Left ventricle myocardium inferior (tissue), 1 donor: ENCODE results near the gene AGO4. TPM values are rescaled to one million over a fixed set of nuclear protein-coding genes. Genes with fewer than 3 reads are reported as not detected.
A peak's percentile ranks its signal among the peaks of the same experiment; 100 is the strongest.

Source experiments
- DNase-seq: peaks from one replicate; pipeline ENCODE4 v3.0.0-alpha.2; 2020
- H3K27ac ChIP-seq: fragments of 200-600 bp; replicated peaks from 2 replicates; pipeline ENCODE4 v1.8.0; 2021
- H3K27me3 ChIP-seq: fragments of 200-600 bp; 2 replicates; pipeline ENCODE4 v1.8.0; 2021; ENCODE audit warnings: low read depth
- H3K36me3 ChIP-seq: fragments of 200-600 bp; 2 replicates; pipeline ENCODE4 v1.8.0; 2021
- H3K4me1 ChIP-seq: fragments of 200-600 bp; 2 replicates; pipeline ENCODE4 v1.8.0; 2021
- H3K4me3 ChIP-seq: fragments of 200-600 bp; 2 replicates; pipeline ENCODE4 v1.8.0; 2021; ENCODE audit warnings: mild to moderate bottlenecking, moderate library complexity
- H3K9me3 ChIP-seq: fragments of 200-600 bp; replicated peaks from 2 replicates; pipeline ENCODE4 v1.8.0; 2021
- CTCF ChIP-seq: fragments of 200-600 bp; IDR thresholded peaks from 2 replicates; pipeline ENCODE4 v1.8.0; 2021; ENCODE audit warnings: antibody characterized with exemption, mild to moderate bottlenecking, borderline replicate concordance
- intact Hi-C: fragments of 100-400 bp; cut with micrococcal nuclease; formaldehyde crosslinking; loops from one replicate; pipeline ENCODE4 v1.11.0; 2022
- long read RNA-seq: library from polyadenylated mRNA; unstranded; transcript quantifications from one replicate; pipeline ENCODE4 v2.0.0, GENCODE V29; 2021
- total RNA-seq: library from RNA; stranded (reverse); fragmentation: NEBNext Ultra II Directional; extraction: Animal tissue kit (Norgen Biotek cat#: 25700); gene quantifications from one replicate; pipeline ENCODE4 v1.2.1, GENCODE V29; 2021
- donor health status: DM: no; HTN: yes; CAD: no; lungs with severe emphysema.

AGO4 gene
- total RNA-seq: 14.6 TPM
- long read RNA-seq, full-length matches to known transcripts: 16 of 26 reads
- long read RNA-seq, partial matches to known transcripts: 5 of 26 reads
- long read RNA-seq, other reads (novel, unspliced or antisense): 5 of 26 reads

DNA sequence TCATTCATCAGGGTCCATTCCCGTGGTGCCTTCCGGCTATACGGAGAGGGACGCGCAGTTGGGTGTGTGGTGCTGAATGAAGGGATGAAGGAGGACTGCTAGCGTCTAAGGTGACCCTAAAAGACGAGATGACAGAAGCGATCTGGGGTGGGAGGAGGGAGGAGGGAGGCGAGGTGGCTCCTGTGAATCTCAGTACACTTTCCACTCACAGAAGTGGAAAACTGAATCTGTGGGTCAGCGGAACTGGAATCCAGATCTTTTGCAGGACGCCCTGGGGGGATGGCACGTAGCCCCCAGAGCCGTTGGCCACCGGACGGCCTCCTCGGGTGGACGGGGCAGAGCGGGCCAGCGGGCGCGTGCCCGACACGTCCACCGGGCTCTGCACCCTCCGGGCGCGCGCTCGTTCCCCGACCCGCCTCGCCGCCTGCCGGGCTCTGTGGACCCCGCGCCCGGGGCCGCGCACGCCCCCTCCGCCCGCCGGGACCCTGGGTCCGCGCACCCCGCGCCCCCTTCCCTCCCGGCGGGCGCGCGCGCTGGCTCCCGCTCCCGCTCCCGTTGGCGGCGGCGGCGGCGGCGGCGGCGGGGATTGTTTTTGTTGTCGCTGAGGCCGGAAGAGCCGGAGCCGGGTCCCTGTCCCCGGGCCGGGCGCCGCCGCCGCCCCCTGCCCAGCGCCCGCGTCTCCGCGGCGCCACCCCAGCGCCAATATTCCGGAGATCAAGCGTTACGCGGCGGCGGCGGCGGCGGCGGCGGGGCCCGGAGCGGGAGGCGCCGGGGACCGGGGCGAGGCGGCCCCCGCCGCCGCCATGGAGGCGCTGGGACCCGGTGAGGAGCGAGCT is at the start of gene AGO4:
TSS of gene AGO4 (plus strand) at position 403 of the 836 bp plus-strand sequence. CDS start at position 804, 401 bp downstream.
- intact Hi-C loops: no loop called here
- Histone ChIP-seq H3K27me3 (no peaks in the 10 kb centered on the region), H3K4me1 (peaks cover 35% of the 10 kb centered on the region)

GRCh38 chr1:35762141-35762540 is 45.7 kb upstream of the AGO4 start:
- no peak for TF ChIP-seq CTCF
- no peaks in the 10 kb centered on the region for H3K9me3 ChIP-seq

More for the DNA sequence above, at the start of gene AGO4:
- peak; percentile 72 for DNase-seq
- H3K4me3 ChIP-seq: peak within 1 kb of the TSS; percentile 95
- no peaks in the 10 kb centered on the region for H3K9me3 ChIP-seq
- peak within 1 kb of the TSS; percentile 95 for H3K27ac ChIP-seq
- no peaks in the 10 kb centered on the region for H3K36me3 ChIP-seq
- no peak for TF ChIP-seq CTCF

GRCh38 chr1:35763201-35763600 is 44.6 kb upstream of the AGO4 start:
- no peak for DNase-seq
- no peak for TF ChIP-seq CTCF
- Histone ChIP-seq H3K4me1 (no peaks in the 10 kb centered on the region), H3K27me3 (no peaks in the 10 kb centered on the region), H3K36me3 (no peaks in the 10 kb centered on the region), H3K27ac (no peak overlapping the region), H3K4me3 (no peak overlapping the region), H3K9me3 (no peaks in the 10 kb centered on the region)
- intact Hi-C loops: no loop called here

More at GRCh38 chr1:35762141-35762540, 45.7 kb upstream of the AGO4 start:
- Histone ChIP-seq H3K27ac (no peak overlapping the region), H3K27me3 (no peaks in the 10 kb centered on the region), H3K36me3 (no peaks in the 10 kb centered on the region), H3K4me1 (no peaks in the 10 kb centered on the region), H3K4me3 (no peak overlapping the region)
- intact Hi-C loops: no loop called here
- DNase-seq: no peak

DNA sequence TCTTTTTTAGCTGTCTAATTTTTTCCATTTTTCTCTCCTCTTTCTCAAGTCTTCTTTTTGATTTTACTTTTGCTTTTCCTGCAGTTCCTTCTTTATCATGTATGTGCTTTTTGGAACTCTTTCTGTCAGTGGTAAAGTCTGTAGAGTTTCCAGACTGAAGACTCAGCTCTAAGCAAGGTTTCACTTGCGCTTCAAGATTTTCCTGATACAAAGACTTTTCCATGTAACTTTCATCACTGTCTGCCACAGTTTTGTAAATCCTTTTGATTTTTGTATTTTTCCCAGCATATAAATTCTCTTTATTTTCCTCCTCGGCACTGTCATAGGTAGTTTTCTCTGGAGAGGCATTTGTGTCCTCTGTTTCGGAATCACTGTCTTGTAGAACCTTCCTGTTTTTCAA is 43.5 kb upstream of the AGO4 start:
- DNase-seq: no peak
- intact Hi-C loops: no loop called here
- Histone ChIP-seq H3K27ac (no peak overlapping the region), H3K9me3 (no peaks in the 10 kb centered on the region), H3K27me3 (no peaks in the 10 kb centered on the region), H3K4me3 (no peak overlapping the region), H3K4me1 (peaks cover 9% of the 10 kb centered on the region), H3K36me3 (no peaks in the 10 kb centered on the region)
- no peak for TF ChIP-seq CTCF

- peaks cover 19% of the 10 kb centered on the region for H3K4me1 ChIP-seq
- H3K36me3 ChIP-seq: no peaks in the 10 kb centered on the region
- H3K4me3 ChIP-seq: peak overlapping the region; percentile 78
- no peak for TF ChIP-seq CTCF
- DNase-seq: no peak
- intact Hi-C loops: no loop called here
- H3K27ac ChIP-seq: peak overlapping the region; percentile 84
- H3K27me3 ChIP-seq: no peaks in the 10 kb centered on the region
- no peaks in the 10 kb centered on the region for H3K9me3 ChIP-seq
Measured at GRCh38 chr1:35768350-35769187, 39.2 kb upstream of the AGO4 start.
